Transverse colon (tissue), 4 donors: ENCODE measurements around the gene FAM131C. TPM values are rescaled to one million over a fixed set of nuclear protein-coding genes. Genes with fewer than 3 reads are reported as not detected.

Experiments
- DNase-seq: peaks from one replicate; pipeline ENCODE4 v3.0.0-alpha.2; 2019
- H3K27ac ChIP-seq, 4 donors: fragments of 200-600 bp; sonication (generic); 2 replicates each; pipeline ENCODE4 v1.5.1; 2016 to 2018; ENCODE audit warnings: inconsistent platforms in 4 of 4
- H3K27me3 ChIP-seq: fragments of 200-600 bp; sonication (generic); 2 replicates; pipeline ENCODE4 v1.5.1; 2017; ENCODE audit warnings: inconsistent platforms
- H3K36me3 ChIP-seq, 4 donors: fragments of 200-600 bp; sonication (generic); 2 replicates each; pipeline ENCODE4 v1.5.1; 2017 to 2019; ENCODE audit warnings: inconsistent platforms in 4 of 4
- H3K4me1 ChIP-seq, 4 donors: fragments of 200-600 bp; sonication (generic); 2 replicates each; pipeline ENCODE4 v1.5.1; 2017 to 2020; ENCODE audit warnings: inconsistent platforms in 4 of 4
- H3K4me3 ChIP-seq, 4 donors: fragments of 200-600 bp; sonication (generic); 1 replicate in 1 of 4; 2 replicates in 3 of 4; pipeline versions ENCODE4 v1.5.1 to v1.6.1; 2017 to 2019; ENCODE audit warnings: inconsistent platforms in 4 of 4
- H3K9me3 ChIP-seq, 2 donors: fragments of 200-600 bp; sonication (generic); 2 replicates each; pipeline ENCODE4 v1.5.1; 2017 to 2019; ENCODE audit warnings: inconsistent platforms in 2 of 2
- CTCF ChIP-seq, 5 experiments: fragments of 200-600 bp in 3 of 5; fragments of 450-650 bp in 2 of 5; sonication (generic) in 3 of 5; IDR thresholded peaks; 1 replicate in 2 of 5; 2 replicates in 3 of 5; pipeline ENCODE4 v1.5.1; 2016 to 2017; ENCODE audit warnings: antibody characterized with exemption in 5 of 5, inconsistent platforms in 3 of 5, mild to moderate bottlenecking in 2 of 5, moderate library complexity in 1 of 5
- EP300 ChIP-seq: sonication (generic); formaldehyde crosslinking; IDR thresholded peaks from one replicate; pipeline ENCODE4 v1.6.1; 2017; ENCODE audit warnings: antibody characterized with exemption, low read depth
- POLR2A ChIP-seq: fragments of 450-650 bp; IDR thresholded peaks from one replicate; pipeline ENCODE4 v1.6.1; 2016; ENCODE audit warnings: antibody characterized with exemption, mild to moderate bottlenecking, moderate library complexity
- POLR2AphosphoS5 ChIP-seq, 3 donors: sonication (generic); formaldehyde crosslinking; IDR thresholded peaks; one replicate each; pipeline ENCODE4 v1.6.1; 2016; ENCODE audit warnings: antibody characterized with exemption in 3 of 3
- WGBS, 2 donors: methylation state at CpG; one replicate each; pipeline ENCODE4 v1.1.5; 2018; ENCODE audit warnings: low coverage in 1 of 2; 5-methylcytosine and 5-hydroxymethylcytosine counted together
- in situ Hi-C, 4 donors: fragments of 200-750 bp; cut with MboI; loops; one replicate each; pipeline versions ENCODE4 v1.15.0 to v1.15.1; 2017; ENCODE audit warnings: low sequenced_read_pairs in 3 of 4, low pct_ligation_motif_present in 1 of 4, low pct_unique_long_range_greater_than_20kb in 1 of 4
- intact Hi-C: fragments of 100-400 bp; cut with DNase I; formaldehyde crosslinking; loops from one replicate; pipeline ENCODE4 v1.15.1; 2023; ENCODE audit warnings: low total_unique reads
- total RNA-seq, 4 donors: library from RNA; depleted of rRNA; stranded (reverse); fragments of >200 nt; gene quantifications; one replicate each; pipeline ENCODE4 v1.1.0, GENCODE V29; 2016

FAM131C gene
- total RNA-seq, 4 donors from 2014 or later, result 1.2 TPM; not detected in 3

- intact Hi-C loops, result no loop called here
- TF ChIP-seq POLR2AphosphoS5 (IDR thresholded peaks at IDR 0.05) (no peak), POLR2A (no peak), EP300 (no peak), CTCF (IDR thresholded peaks at IDR 0.05) (no peak)
- H3K4me1 ChIP-seq, result no peaks in the 10 kb centered on the region
- H3K9me3 ChIP-seq, result no peaks in the 10 kb centered on the region
- in situ Hi-C loops, result no loop called here
- no peaks in the 10 kb centered on the region for H3K27me3 ChIP-seq
- H3K27ac ChIP-seq, result no peak overlapping the region
- no peaks in the 10 kb centered on the region for H3K36me3 ChIP-seq
- no peak for DNase-seq
- no peak overlapping the region for H3K4me3 ChIP-seq
- WGBS, 2 donors, result 77 to 100% methylated on average over 1 to 6 of the region's 6 CpGs
Measured at GRCh38 chr1:16115468-16115983, 42.1 kb upstream of the FAM131C start.

GRCh38 chr1:16114527-16115467, 41.3 kb upstream of the FAM131C start:
- WGBS, 2 donors, result 87% methylated on average over 23 of the region's 23 CpGs; no CpG with 5 or more reads in 1 of the 2 donors
- no peak for DNase-seq
- intact Hi-C loops (no loop called here), in situ Hi-C loops (no loop called here)
- TF ChIP-seq POLR2A (no peak), EP300 (no peak), CTCF (IDR thresholded peaks at IDR 0.05) (no peak), POLR2AphosphoS5 (IDR thresholded peaks at IDR 0.05) (no peak)
- Histone ChIP-seq H3K27me3 (no peaks in the 10 kb centered on the region), H3K9me3 (no peaks in the 10 kb centered on the region), H3K4me3 (no peak overlapping the region), H3K4me1 (no peaks in the 10 kb centered on the region), H3K36me3 (no peaks in the 10 kb centered on the region), H3K27ac (no peak overlapping the region)

- no peak overlapping the region for H3K27ac ChIP-seq
- no peak for TF ChIP-seq POLR2A
- TF ChIP-seq POLR2AphosphoS5 (IDR thresholded peaks at IDR 0.05), result no peak
- DNase-seq, result no peak
- intact Hi-C loops (no loop called here), in situ Hi-C loops (no loop called here)
- H3K36me3 ChIP-seq, result no peaks in the 10 kb centered on the region
- no peak overlapping the region for H3K4me3 ChIP-seq
- WGBS, 2 donors, result 88% methylated on average over 10 of the region's 14 CpGs; no CpG with 5 or more reads in 1 of the 2 donors
- no peaks in the 10 kb centered on the region for H3K27me3 ChIP-seq
- peaks cover 4 to 6% of the 10 kb centered on the region in 2 donors for H3K9me3 ChIP-seq
- no peaks in the 10 kb centered on the region for H3K4me1 ChIP-seq
Measured at GRCh38 chr1:16112596-16113555, 39.4 kb upstream of the FAM131C start.

- Histone ChIP-seq H3K27ac (no peak overlapping the region), H3K4me3 (no peak overlapping the region), H3K36me3 (no peaks in the 10 kb centered on the region), H3K4me1 (no peaks in the 10 kb centered on the region), H3K27me3 (no peaks in the 10 kb centered on the region), H3K9me3 (peaks cover 6 to 7% of the 10 kb centered on the region in 2 donors)
- intact Hi-C loops, result no loop called here
- TF ChIP-seq POLR2A (no peak), EP300 (no peak), CTCF (IDR thresholded peaks at IDR 0.05) (no peak), POLR2AphosphoS5 (IDR thresholded peaks at IDR 0.05) (no peak)
- in situ Hi-C loops, result no loop called here
- WGBS, 2 donors, result 38 to 61% methylated on average over 1 to 15 of the region's 15 CpGs
- no peak for DNase-seq
Measured at GRCh38 chr1:16111771-16112595, 38.5 kb upstream of the FAM131C start.
